ENCODE results near the gene LMBR1L.
"Not testable (repeated sequence)": the region's sequence is repeated elsewhere in the genome, so short reads cannot be mapped to it uniquely, and the experiment has no call there.

LMBR1L gene

DNA sequence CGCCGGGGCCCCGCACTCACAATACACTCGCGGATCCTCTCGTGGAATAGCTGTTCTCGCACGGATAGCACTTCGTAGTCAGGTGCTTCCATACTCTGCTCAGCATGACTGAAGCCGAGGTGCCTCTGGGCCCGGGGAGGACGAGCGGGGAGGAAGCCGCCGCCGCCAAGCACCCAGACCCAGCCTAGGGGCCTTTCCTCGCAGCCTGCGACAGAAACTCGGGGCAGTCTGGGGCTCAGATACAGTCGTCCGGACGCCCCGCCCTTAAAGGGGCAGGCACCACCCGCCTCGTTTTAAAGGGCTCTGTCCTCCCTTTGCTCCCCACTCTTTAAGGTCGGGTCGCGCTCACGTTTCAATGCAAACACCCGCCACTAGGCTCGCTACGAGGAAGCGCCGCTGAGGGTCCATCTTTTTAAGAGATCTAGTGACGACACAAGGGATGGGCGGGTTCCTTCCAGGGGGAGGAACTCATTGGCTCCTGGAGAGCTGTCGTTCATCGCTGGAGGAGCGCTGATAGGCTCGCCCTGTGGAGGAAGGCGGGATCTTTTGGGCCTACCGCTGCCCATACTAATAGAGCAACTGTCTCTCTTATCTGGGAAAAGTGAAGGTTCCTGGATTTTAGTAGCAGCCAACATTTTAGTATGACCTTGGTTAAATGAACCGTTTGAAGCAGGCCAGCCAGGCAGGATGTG, at the start of gene LMBR1L:
Gene LMBR1L, minus strand, starts transcription at position 384 of the 692 bp plus-strand sequence. Its CDS starts 292 bp downstream, at position 92.
- DNase-seq, result peak; percentile 97

- no peak for DNase-seq
These were observed 49.8 kb upstream of the LMBR1L start for GRCh38 chr12:49160399-49160798.

- no peak for DNase-seq
These were observed 43.6 kb upstream of the LMBR1L start for GRCh38 chr12:49154221-49154620.

GRCh38 chr12:49147384-49147783, 36.7 kb upstream of the LMBR1L start:
- no peak for DNase-seq

GRCh38 chr12:49146406-49146805, 35.8 kb upstream of the LMBR1L start:
- DNase-seq, result no peak

DNA sequence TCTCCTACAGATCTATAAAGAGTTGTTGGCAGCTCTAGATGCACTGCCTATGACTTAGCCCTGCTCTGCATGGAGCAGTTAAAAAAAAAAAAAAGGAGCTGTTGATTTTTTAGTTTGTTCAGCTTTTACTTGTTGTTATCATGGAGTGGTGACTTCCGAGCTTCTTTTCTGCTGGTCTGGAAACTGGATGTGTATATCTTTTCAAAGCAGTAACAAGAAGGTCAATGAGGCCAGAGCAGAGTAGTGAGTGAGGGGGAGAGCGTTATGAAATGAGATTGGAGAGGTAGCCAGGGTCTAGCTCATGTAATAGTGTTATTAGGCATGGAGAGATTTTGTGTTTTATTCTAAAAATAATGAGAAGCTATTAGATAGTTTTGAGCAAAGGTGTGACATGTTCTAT, 33.7 kb upstream of the LMBR1L start:
- DNase-seq, result no peak

GRCh38 chr12:49138999-49139398, 28.4 kb upstream of the LMBR1L start:
- no peak for DNase-seq

- DNase-seq, result no peak
These were observed 27.9 kb upstream of the LMBR1L start for GRCh38 chr12:49138587-49138986.

DNA sequence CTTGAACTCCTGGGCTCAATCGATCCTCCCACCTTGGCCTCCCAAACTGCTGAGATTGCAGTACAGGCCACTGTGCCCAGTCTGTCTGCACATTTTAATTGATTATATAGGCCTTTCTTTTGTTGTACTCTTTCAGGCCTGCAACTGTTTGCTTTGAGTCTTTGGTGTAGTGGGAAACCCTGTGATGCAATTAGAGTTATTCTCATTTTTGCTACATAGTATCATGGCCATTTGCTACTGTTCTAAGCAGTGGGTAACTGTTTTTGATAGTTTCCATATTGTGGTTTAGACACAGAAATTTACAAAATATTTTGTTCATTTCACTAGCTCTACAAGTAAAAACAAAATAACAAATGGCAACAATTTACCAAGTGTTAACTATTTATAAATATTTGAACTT, 26.8 kb upstream of the LMBR1L start:
- DNase-seq, result no peak

DNA sequence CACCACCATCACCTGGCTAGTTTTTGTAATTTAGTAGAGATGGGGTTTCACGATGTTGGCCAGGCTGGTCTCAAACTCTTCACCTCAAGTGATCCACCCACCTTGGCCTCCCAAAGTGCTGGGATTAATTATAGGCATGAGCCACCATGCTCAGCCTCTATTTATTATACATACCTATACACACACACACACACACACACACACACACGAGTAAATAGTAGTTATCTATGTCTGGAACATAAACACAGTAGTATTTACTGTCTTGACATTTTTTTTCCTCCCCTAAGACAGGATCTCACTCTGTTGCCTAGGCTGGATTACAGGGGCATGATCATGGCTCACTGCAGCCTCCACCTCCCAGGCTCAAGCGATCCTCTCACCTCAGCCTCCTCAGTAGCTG, 26.4 kb upstream of the LMBR1L start:
- DNase-seq, result not testable (repeated sequence)

GRCh38 chr12:49133590-49133989, 22.9 kb upstream of the LMBR1L start:
- no peak for DNase-seq

DNA sequence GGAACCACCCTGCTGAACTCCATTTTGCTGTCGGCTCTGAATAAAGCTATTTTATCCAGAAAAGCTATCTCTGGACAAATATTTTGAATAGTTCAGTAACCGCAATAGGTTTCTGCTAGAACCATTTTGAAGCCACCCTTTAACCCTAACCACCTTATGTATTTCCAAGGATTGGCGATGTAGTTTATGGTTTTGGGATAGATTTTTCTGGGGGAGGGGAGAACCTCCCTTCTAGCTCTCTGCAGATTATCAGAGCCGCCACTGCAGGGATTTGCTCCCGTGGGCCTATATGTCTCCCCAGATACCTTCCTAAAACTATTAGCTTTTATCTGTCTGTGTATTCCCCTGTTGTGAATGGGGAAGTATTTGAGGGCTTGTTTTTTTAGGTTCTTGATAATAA, 22.4 kb upstream of the LMBR1L start:
- no peak for DNase-seq

GRCh38 chr12:49131894-49132461, 21.3 kb upstream of the LMBR1L start:
- no peak for DNase-seq

DNA sequence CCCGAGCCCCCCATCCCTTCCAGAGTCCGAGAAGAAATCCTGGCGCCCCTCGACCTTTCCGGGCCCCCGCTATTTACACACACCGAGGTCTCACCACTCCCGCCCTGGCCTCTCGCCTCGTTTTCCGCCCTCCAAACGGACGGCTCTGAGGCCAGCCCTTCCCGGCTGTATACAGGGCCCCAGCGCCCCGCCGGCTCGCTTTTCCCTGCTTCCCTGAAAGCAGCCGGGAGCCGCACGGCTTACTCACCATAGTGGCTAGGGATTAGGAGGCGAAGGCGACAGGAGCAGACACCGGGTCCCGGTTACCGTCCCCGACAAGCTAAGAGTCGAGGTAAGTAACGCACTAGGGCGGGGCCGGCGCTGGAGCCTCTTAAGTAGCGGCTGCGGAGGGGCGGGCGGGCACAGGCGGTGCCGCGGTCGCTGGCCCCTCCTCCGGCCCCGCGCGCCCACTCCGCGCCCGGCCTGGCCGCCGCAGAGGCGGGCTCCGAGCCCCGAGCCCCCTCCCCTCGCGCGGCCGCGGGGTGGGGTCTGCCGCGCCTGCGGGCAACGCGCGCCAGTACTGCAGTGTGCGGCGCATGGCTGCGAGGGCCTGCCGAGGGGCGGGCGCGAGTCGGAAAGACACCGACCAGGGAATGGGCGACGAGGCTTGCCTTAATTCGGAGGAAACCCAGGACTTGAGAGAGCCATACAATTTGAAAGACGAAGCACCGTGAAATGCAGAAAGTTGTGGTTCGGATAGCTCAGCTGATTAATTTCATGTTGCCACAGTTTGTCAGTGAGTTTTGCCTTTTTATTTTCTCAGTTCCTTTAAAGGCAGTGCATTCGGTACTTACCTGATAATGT, 20.6 kb upstream of the LMBR1L start, which contains the start of gene TUBA1B:
Gene TUBA1B, minus strand, starts transcription at position 345 of the 843 bp plus-strand sequence. Its CDS starts 95 bp downstream, at position 250.
- peak; percentile 95 for DNase-seq

DNA sequence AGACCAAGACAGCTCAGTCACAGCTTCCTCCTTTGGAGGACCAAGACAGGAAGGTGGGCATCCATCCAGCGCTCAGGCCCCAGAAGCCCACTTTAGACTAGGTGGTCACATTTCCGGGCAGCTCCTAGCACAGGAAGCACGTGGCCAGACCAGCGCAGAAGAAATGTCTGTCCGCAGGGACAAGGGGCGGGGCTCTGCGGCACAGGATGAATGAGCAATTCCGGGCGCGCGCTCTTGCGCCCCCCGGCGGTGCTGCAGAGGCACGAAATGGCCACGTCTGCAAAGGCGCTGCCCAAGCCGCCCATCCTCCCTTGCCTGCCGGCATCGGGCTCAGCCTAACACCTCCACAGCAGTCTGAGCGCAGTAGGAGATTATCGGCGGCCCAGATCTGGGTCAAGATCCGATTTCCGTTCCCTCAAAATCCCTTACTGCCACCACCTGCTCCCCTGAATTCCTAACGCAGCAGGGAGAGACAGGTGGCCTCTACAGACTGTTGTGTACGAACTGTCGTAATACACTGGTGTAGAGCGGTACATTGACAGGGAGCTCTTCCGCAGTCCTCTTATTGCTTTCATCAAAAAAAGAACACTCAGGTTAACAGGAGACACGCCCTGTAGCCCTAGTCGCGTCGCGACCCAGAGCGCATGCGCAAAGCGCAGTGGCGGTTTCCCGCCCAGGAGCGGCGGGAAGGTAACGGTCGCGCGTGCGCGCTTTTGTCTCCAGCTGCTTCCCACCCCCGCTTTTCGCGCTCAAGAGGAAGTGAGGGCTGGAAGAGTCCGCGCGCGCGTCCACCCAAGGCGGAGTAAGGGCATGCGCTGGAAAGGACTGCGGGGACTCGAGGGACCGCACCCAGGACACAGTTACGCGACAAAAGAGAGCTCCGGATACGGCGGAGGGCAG, 19.8 kb upstream of the LMBR1L start:
- peak; percentile 94 for DNase-seq

DNA sequence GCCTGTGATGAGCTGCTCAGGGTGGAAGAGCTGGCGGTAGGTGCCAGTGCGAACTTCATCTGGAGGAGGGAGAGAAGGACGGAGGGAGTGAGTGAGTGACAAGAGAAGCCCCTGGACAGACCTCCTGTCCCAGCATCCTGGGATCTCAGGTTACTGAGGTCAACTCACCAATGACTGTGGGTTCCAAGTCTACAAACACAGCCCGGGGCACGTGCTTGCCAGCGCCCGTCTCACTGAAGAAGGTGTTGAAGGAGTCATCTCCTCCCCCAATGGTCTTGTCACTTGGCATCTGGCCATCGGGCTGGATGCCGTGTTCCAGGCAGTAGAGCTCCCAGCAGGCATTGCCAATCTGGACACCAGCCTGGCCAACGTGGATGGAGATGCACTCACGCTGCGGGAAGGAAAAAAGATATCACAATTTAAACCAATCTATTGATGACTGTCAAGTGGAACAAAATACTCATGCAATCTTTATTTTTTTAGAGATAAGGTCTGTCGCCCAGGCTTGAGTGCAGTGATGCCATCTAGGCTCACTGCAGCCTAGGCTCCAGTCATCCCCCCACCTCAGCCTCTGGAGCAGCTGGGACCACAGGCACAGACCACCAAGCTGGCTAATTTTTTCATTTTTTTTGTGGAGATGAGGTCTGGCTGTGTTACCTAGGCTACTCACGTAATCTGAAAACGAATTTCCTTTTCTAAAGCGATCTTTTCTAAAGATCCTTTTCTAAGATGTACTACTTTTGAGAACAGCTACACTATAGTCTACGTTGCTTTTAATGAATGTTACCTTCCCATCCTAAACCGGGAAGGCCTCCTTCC, 18.9 kb upstream of the LMBR1L start:
- DNase-seq, result no peak

GRCh38 chr12:49127971-49128370, 17.3 kb upstream of the LMBR1L start:
- not testable (repeated sequence) for DNase-seq

- no peak for DNase-seq
These were observed 16.5 kb upstream of the LMBR1L start for GRCh38 chr12:49126852-49127763.

DNA sequence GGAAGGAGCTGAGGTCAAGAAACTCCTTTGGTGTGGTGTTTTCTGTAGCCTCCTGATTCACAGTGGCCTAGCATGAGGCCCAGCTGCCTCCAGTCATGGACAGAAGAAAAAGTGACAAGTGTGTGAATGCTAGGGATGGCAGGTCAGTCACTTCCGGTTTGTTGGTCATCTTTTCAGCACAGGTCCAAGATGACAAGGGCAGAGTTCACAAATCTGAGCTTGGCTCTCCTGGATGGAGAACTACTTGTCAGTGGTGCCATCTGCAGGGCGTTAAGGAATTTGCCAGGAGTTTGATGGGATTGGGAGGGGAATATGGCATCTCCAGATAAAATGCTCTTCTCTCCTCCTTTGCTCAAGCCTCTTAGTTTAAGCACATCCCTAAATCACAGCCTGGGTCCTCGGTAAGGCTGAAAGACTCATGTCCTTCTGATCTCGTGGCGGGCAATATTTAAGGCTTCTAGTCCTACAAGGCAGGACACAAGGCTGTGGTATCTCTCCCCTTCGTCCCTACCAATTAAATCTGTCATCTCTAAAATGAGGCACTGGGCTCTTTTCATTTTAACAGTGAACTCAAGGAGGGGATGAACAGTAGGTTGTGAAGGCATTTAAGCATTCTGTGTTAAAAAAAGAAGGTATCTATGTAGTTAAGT, 10.5 kb upstream of the LMBR1L start:
- DNase-seq, result no peak

GRCh38 chr12:49111206-49111605, 559 bp upstream of the LMBR1L start:
- no peak for DNase-seq
